OCI-LY1 (cell line): ENCODE measurements around the gene OSER1.

Experiments
- CTCF ChIP-seq: fragments of 200-600 bp; sonication (generic), shearing (Covaris generic); IDR thresholded peaks from 2 replicates; pipeline ENCODE4 v1.5.1; 2017; ENCODE audit warnings: mild to moderate bottlenecking, antibody characterized with exemption, low read length, moderate library complexity, mixed read lengths
- EZH2 ChIP-seq: fragments of 200-600 bp; sonication (generic), shearing (Covaris generic); IDR thresholded peaks from 2 replicates; pipeline ENCODE4 v1.8.0; 2017; ENCODE audit warnings: borderline replicate concordance, mixed run types, mild to moderate bottlenecking, antibody characterized with exemption, low read length, moderate library complexity, mixed read lengths

GRCh38 chr20:44207126-44207723 is 3.3 kb downstream of the OSER1 start:
- TF ChIP-seq CTCF (no peak), EZH2 (no peak)
